Peyer's patch (tissue), 4 donors: ENCODE measurements around the gene LASP1.

Source experiments
- CTCF ChIP-seq, 6 experiments: fragments of 450-650 bp in 4 of 6; fragments of 200-600 bp in 2 of 6; sonication (generic) in 1 of 6; IDR thresholded peaks; one replicate each; pipeline ENCODE4 v1.5.1; 2017 to 2019; ENCODE audit warnings: antibody characterized with exemption in 6 of 6, mild to moderate bottlenecking in 3 of 6, moderate library complexity in 1 of 6
- POLR2A ChIP-seq, 2 donors: fragments of 450-650 bp; IDR thresholded peaks; one replicate each; pipeline ENCODE4 v1.5.1; 2017; ENCODE audit warnings: antibody characterized with exemption in 2 of 2, mild to moderate bottlenecking in 2 of 2, moderate library complexity in 2 of 2

- TF ChIP-seq CTCF (IDR thresholded peaks at IDR 0.05) (no peak), POLR2A (IDR thresholded peaks at IDR 0.05) (no peak)
Measured at GRCh38 chr17:38861399-38861843, 8.4 kb upstream of the LASP1 start.
